ENCODE data around the gene RNF41.

DNA sequence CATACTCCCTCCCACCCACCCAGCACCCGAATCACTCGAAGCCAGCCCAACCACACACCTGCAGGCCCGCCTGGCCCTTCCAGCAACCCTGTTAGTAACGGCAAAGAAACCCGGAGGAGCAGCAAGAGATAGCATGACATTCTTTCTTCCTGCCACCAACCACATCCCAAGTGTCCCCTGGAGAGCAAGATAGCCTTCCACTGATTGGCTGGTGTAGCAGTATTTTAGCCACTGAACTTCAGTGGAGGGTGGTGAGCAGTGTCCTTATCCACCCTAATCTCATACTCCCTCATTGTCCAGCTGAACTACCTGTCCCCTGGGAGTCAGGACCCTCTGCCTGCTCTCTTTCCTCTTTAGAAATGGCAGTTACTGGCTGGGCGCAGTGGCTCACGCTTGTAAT, 7.4 kb upstream of the RNF41 start:
- TF ChIP-seq EZH2phosphoT487 (IDR thresholded peaks at IDR 0.05; ENCODE audit: insufficient read depth, low read depth) (no peak), EZH2 (IDR thresholded peaks at IDR 0.05; ENCODE audit: insufficient read depth, poor library complexity, severe bottlenecking) (no peak)

All from GM23248 (cell line).